ENCODE data around the gene ZC3H6. TPM values are rescaled to one million over a fixed set of nuclear protein-coding genes. Genes with fewer than 3 reads are reported as not detected.
"Not testable (repeated sequence)": the region's sequence is repeated elsewhere in the genome, so short reads cannot be mapped to it uniquely, and the experiment has no call there.

ZC3H6 gene
- polyA plus RNA-seq, 2 of the 4 experiments (the other 2 are of a cell fraction): 0.75 to 1.9 TPM

DNA sequence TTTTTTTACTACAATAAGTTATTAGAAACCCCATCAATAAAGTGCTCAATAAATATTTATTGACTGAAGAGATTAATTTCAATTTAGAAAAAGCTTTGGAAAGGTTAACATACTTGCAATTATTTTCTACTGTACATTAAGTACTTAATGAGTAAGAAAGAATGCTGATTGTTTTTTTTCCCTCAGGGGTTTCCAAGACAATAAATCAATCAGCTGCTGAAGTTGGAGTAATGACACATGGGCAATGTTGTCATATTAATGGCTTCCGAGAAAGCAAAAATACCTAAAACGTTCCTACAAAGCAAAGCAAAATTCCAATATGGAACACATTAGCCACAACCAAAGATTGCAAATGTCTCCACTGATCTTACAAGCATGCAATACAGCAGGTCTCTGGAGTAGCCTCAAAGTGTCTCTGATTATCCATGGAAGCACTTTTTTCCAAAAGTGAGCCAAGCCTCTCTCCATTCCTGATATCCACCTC, 66.7 kb downstream of the ZC3H6 start:
- Histone ChIP-seq H3K27ac (no peak overlapping the region), H3K4me2 (no peak overlapping the region), H3K4me1 (no peaks in the 10 kb centered on the region), H3K4me3 (no peak overlapping the region), H3K9me3 (no peaks in the 10 kb centered on the region)
- TF ChIP-seq, protein P1, sequence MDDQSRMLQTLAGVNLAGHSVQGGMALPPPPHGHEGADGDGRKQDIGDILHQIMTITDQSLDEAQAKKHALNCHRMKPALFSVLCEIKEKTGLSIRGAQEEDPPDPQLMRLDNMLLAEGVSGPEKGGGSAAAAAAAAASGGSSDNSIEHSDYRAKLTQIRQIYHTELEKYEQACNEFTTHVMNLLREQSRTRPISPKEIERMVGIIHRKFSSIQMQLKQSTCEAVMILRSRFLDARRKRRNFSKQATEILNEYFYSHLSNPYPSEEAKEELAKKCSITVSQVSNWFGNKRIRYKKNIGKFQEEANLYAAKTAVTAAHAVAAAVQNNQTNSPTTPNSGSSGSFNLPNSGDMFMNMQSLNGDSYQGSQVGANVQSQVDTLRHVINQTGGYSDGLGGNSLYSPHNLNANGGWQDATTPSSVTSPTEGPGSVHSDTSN (IDR thresholded peaks at IDR 0.05): no peak
- TF ChIP-seq ZNF302 (CRISPR knock-in tag; IDR thresholded peaks at IDR 0.05): no peak
- TF ChIP-seq RAD21 (conservative IDR thresholded peaks at IDR 0.05 in 1 of 2, IDR thresholded peaks at IDR 0.05 in 1 of 2): no peak
- TF ChIP-seq CBX8 (IDR thresholded peaks at IDR 0.05): no peak
- TF ChIP-seq HEYL (CRISPR knock-in tag; IDR thresholded peaks at IDR 0.05): no peak
- no peak for TF ChIP-seq GATA3 (IDR thresholded peaks at IDR 0.05; ENCODE audit: borderline replicate concordance)
- TF ChIP-seq NPAS2 (CRISPR knock-in tag; IDR thresholded peaks at IDR 0.05; ENCODE audit: borderline replicate concordance): no peak
- CTCF ChIA-PET: interaction anchor here (0.7 kb wide), 1 partner anchor 17 kb away, joined by 3 read pairs; no protein-coding TSS in a partner anchor
- ATAC-seq: no peak
- WGBS (ENCODE audit: missing lambda C conversion rate): 52% methylated on average over 2 of the region's 2 CpGs
- POLR2A ChIA-PET: no interaction called here
- no peak for DNase-seq (ENCODE audit: low read depth in 1 of 2, low spot score in 1 of 2)
- FAIRE-seq: no peak

DNA sequence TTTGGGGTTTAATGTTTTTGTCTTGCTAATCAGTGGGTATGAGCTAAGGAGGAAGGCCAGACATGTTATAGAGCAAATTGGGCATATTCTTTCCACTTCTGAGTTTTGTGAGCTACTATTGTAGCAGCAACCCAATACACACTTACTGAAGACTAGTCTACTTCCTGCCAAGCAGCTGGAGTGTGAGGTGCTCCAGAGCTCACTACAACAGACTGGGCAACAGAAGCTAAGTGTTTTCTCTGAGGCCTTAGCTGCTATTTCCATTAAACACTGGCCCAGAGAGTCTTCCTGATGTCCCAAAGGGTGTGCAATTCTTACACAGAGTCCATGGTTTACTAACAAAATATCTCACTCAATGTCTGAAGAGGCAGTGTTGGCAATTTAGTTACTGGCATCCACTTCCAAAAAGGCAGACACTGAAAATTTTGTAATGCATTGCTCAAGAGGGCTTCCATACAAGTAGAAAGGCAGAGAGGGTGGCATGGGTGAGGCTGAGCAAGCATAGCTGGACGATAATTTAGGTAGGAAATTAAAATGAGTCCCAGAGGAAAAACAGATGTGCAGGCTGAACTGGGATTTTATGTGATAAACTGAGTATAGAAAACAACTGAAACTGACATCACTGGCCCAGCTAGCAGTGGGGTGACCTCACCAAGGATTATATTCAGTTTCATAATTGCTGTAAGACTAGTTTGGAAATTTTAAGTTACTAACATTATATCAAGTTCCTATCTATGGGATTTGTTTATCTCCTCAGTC, 68.6 kb downstream of the ZC3H6 start:
- H3K4me1 ChIP-seq: no peaks in the 10 kb centered on the region
- no peak for ATAC-seq
- no peak for DNase-seq (ENCODE audit: low read depth in 1 of 2, low spot score in 1 of 2)
- POLR2A ChIA-PET: no interaction called here
- H3K9me3 ChIP-seq: no peaks in the 10 kb centered on the region
- FAIRE-seq: no peak
- H3K27ac ChIP-seq: no peak overlapping the region
- WGBS (ENCODE audit: missing lambda C conversion rate): 30% methylated on average over 1 of the region's 1 CpG
- CTCF ChIA-PET: interaction anchor here (1.7 kb wide), 1 partner anchor 84 kb away, joined by 6 read pairs; no protein-coding TSS in a partner anchor
- no peak overlapping the region for H3K4me2 ChIP-seq
- TF ChIP-seq RARB (CRISPR knock-in tag; IDR thresholded peaks at IDR 0.05) (no peak), KDM1A (IDR thresholded peaks at IDR 0.05; ENCODE audit: low read depth) (no peak), ZNF302 (CRISPR knock-in tag; IDR thresholded peaks at IDR 0.05) (no peak)
- TF ChIP-seq, protein P2, sequence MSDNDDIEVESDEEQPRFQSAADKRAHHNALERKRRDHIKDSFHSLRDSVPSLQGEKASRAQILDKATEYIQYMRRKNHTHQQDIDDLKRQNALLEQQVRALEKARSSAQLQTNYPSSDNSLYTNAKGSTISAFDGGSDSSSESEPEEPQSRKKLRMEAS (IDR thresholded peaks at IDR 0.05): no peak
- H3K4me3 ChIP-seq: no peak overlapping the region

DNA sequence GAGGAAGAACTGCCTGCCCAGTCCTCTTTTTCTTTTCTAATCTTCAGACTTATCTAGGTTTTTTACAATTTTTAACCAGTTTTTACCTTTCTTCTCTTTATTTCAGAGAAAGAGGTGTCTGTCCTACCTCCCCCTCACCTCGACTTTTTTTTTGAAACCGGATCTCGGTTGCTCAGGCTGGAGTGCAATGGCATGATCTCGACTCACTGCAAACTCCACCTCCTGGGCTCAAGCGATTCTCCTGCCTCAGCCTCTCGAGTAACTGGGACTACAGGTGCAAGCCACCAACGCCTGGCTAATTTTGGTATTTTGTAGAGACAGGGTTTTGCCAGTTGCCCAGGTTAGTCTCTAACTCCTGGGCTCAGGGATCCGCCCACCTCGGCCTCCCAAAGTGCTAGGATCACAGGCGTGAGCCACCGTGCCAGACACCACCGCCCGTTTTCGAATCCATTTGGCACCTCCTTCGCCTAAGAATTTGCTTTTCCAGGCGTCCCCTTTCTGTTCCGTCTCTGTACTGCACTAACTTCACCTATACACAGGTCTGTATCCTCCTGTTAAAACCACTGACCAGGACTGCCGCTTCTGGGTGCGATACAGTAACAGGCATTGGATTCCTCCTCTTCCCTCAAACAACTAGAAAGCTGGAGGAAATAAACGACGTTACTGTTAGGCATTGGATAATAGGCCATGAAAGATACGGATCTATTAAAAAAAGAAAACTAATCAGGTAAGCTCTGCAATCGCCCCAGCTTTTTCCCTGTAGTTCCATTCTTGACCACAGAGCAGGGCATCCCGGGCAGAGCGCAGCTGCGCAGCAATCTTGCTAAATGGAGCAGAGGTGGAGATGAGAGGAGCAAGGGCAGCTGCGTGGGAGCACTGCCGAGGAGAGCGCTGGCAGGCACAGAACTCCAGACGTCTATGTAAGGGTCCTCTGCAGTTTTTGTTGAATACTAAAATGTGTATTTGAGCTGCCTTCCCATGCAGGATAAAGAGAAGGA, 69.9 kb downstream of the ZC3H6 start:
- peak; percentile 7 to 17 for DNase-seq (ENCODE audit: low read depth in 1 of 2, low spot score in 1 of 2)
- ChIA-PET CTCF (interaction anchor here (0.9 kb wide), 1 partner anchor 86 kb away, joined by 3 read pairs; no protein-coding TSS in a partner anchor), POLR2A (no interaction called here)
- no peak for FAIRE-seq
- ATAC-seq: peak; percentile 93 to 97
- Histone ChIP-seq H3K9me3 (no peaks in the 10 kb centered on the region), H3K27ac (no peak overlapping the region), H3K4me3 (no peak overlapping the region), H3K4me2 (peak overlapping the region; percentile 21; the same call in 1 of the 3 replicates), H3K4me1 (no peaks in the 10 kb centered on the region)
- WGBS (ENCODE audit: missing lambda C conversion rate): 61% methylated on average over 30 of the region's 30 CpGs
- TF ChIP-seq SREBF2 (IDR thresholded peaks at IDR 0.05): no peak
- no peak for TF ChIP-seq ZFP36 (IDR thresholded peaks at IDR 0.05; ENCODE audit: borderline replicate concordance, partially characterized antibody)
- TF ChIP-seq, protein P1 (IDR thresholded peaks at IDR 0.05): no peak
- no peak for TF ChIP-seq NPAS2 (CRISPR knock-in tag; IDR thresholded peaks at IDR 0.05; ENCODE audit: borderline replicate concordance)
- TF ChIP-seq RCOR1 (IDR thresholded peaks at IDR 0.05; ENCODE audit: low read depth, low read length): no peak
- no peak for TF ChIP-seq EP300 (IDR thresholded peaks at IDR 0.05)
- TF ChIP-seq, protein P3, sequence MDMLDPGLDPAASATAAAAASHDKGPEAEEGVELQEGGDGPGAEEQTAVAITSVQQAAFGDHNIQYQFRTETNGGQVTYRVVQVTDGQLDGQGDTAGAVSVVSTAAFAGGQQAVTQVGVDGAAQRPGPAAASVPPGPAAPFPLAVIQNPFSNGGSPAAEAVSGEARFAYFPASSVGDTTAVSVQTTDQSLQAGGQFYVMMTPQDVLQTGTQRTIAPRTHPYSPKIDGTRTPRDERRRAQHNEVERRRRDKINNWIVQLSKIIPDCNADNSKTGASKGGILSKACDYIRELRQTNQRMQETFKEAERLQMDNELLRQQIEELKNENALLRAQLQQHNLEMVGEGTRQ (IDR thresholded peaks at IDR 0.05): no peak
- TF ChIP-seq CBX2 (IDR thresholded peaks at IDR 0.05; ENCODE audit: borderline replicate concordance, low read depth): no peak

DNA sequence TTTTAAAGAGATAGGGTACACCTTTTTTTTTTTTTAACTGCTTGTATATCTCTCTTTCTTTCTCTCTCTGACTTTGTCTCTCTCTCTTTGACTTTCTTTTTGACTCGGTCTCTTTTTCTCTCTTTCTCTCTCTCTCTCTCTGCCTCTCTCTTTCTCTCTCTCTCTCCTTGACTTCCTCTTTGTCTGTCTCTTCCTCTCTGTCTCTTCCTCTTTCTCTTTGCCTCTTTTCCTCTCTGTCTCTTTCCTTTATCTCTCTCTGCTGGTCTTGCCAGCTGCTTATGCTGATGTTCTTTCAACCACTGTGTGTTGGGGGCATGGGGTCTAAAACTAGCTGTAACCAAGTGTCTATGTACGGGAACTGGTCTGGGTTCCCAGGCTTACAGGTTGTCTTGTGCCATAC, 76.9 kb downstream of the ZC3H6 start:
- FAIRE-seq; H3K4me3 ChIP-seq; CTCF ChIA-PET; POLR2A ChIA-PET; H3K4me1 ChIP-seq; H3K9me3 ChIP-seq; H3K27ac ChIP-seq; H3K4me2 ChIP-seq; DNase-seq (ENCODE audit: low read depth in 1 of 2, low spot score in 1 of 2); ATAC-seq: not testable (repeated sequence)
- WGBS (ENCODE audit: missing lambda C conversion rate): 79% methylated on average over 2 of the region's 2 CpGs

DNA sequence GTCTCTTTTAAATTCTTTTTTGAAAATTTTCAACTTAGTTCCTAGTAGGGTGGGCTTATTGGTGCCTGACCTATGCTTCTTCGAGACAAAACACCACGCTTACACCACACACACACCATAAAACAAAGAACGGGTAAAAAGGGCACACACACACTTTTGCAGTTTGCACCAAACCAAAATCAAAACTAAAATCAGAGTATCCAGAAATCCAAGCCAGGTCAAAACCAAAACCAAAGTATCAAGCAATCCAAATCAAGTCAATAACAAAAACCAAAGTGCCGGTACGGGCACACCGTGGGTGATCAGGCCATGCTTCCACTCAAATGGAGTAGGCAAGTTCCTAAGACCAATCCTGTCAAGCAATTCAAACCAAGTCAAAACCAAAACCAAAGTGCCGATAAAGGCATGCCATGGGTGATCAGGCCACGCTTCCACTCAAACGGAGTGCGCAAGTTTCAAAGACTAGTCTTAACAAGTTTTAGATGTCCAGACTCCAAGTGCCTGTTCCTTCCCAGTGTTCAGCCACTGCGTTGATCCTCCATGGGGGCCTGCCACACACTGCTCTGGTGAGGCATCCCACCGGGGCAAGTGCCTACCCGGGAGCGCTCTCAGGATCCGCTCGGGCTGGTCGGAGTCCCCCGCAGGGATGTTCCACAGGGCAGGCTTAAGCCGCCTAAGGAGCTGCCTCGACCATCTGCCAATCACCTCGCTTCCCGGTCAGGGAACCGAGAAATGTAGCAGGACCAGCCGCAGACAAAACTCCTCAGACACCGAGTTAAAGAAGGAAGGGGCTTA, 77.6 kb downstream of the ZC3H6 start:
- H3K9me3 ChIP-seq; H3K4me2 ChIP-seq; POLR2A ChIA-PET; ATAC-seq; H3K4me3 ChIP-seq; H3K4me1 ChIP-seq; FAIRE-seq; CTCF ChIA-PET; H3K27ac ChIP-seq; DNase-seq (ENCODE audit: low read depth in 1 of 2, low spot score in 1 of 2): not testable (repeated sequence)
- WGBS (ENCODE audit: missing lambda C conversion rate): 79% methylated on average over 14 of the region's 25 CpGs

Measured in A549 (cell line).